GM19452 (cell line): Measurements from ENCODE around the gene KLHL25.

ENCODE experiments used
- ATAC-seq: cut with Tn5 transposase; IDR thresholded peaks from one replicate; pipeline ENCODE4 v1.9.1; 2021; ENCODE audit not compliant: unreplicated experiment

The KLHL25 gene

GRCh38 chr15:85778107-85778776 is 16.5 kb downstream of the KLHL25 start:
- no peak for ATAC-seq

- no peak for ATAC-seq
These were observed 17.2 kb downstream of the KLHL25 start for GRCh38 chr15:85777250-85778106.

GRCh38 chr15:85773970-85774369 is 20.8 kb downstream of the KLHL25 start:
- no peak for ATAC-seq

- no peak for ATAC-seq
These were observed 21.5 kb downstream of the KLHL25 start for GRCh38 chr15:85773249-85773648.

- ATAC-seq: no peak
These were observed 22.1 kb downstream of the KLHL25 start for GRCh38 chr15:85772668-85773067.

GRCh38 chr15:85771781-85772445 is 22.8 kb downstream of the KLHL25 start:
- ATAC-seq: no peak

GRCh38 chr15:85771271-85771670 is 23.5 kb downstream of the KLHL25 start:
- no peak for ATAC-seq

GRCh38 chr15:85770096-85771041 is 24.4 kb downstream of the KLHL25 start:
- ATAC-seq: no peak

- ATAC-seq: no peak
These were observed 25.4 kb downstream of the KLHL25 start for GRCh38 chr15:85769182-85769900.

- ATAC-seq: no peak
These were observed 26.0 kb downstream of the KLHL25 start for GRCh38 chr15:85768595-85769168.

GRCh38 chr15:85767785-85768529 is 26.8 kb downstream of the KLHL25 start:
- ATAC-seq: no peak

- no peak for ATAC-seq
These were observed 28.5 kb downstream of the KLHL25 start for GRCh38 chr15:85766001-85766831.

GRCh38 chr15:85764649-85765277 is 30.0 kb downstream of the KLHL25 start:
- no peak for ATAC-seq

- no peak for ATAC-seq
These were observed 30.8 kb downstream of the KLHL25 start for GRCh38 chr15:85763673-85764633.

GRCh38 chr15:85763157-85763556 is 31.6 kb downstream of the KLHL25 start:
- ATAC-seq: no peak

- no peak for ATAC-seq
These were observed 32.0 kb downstream of the KLHL25 start for GRCh38 chr15:85762756-85763127.
